Measurements from ENCODE around the gene PPP1R3G.
A peak's percentile ranks its signal among the peaks of the same experiment; 100 is the strongest.

The PPP1R3G gene

GRCh38 chr6:5071216-5071615 lies 13.9 kb upstream of the PPP1R3G start:
- H3K4me3 ChIP-seq (ENCODE audit: low read depth, low read length): no peak overlapping the region
- TF ChIP-seq CTCF (IDR thresholded peaks at IDR 0.05; ENCODE audit: insufficient read depth, low read depth, low read length, missing control alignments): no peak
- no peak for DNase-seq (ENCODE audit: low read depth)

GRCh38 chr6:5072440-5072839 lies 12.7 kb upstream of the PPP1R3G start:
- no peak for TF ChIP-seq CTCF (IDR thresholded peaks at IDR 0.05; ENCODE audit: insufficient read depth, low read depth, low read length, missing control alignments)
- no peak overlapping the region for H3K4me3 ChIP-seq (ENCODE audit: low read depth, low read length)
- DNase-seq (ENCODE audit: low read depth): peak; percentile 48

- no peak for DNase-seq (ENCODE audit: low read depth)
- no peak for TF ChIP-seq CTCF (IDR thresholded peaks at IDR 0.05; ENCODE audit: insufficient read depth, low read depth, low read length, missing control alignments)
- H3K4me3 ChIP-seq (ENCODE audit: low read depth, low read length): no peak overlapping the region
These were observed 11.1 kb upstream of the PPP1R3G start for GRCh38 chr6:5073992-5074391.

GRCh38 chr6:5076931-5077330 lies 8.2 kb upstream of the PPP1R3G start:
- TF ChIP-seq CTCF (IDR thresholded peaks at IDR 0.05; ENCODE audit: insufficient read depth, low read depth, low read length, missing control alignments): no peak
- no peak for DNase-seq (ENCODE audit: low read depth)
- no peak overlapping the region for H3K4me3 ChIP-seq (ENCODE audit: low read depth, low read length)

GRCh38 chr6:5078121-5078669 lies 6.9 kb upstream of the PPP1R3G start:
- DNase-seq (ENCODE audit: low read depth): peak; percentile 57
- H3K4me3 ChIP-seq (ENCODE audit: low read depth, low read length): no peak overlapping the region
- peak; percentile 31 for TF ChIP-seq CTCF (IDR thresholded peaks at IDR 0.05; ENCODE audit: insufficient read depth, low read depth, low read length, missing control alignments)

GRCh38 chr6:5079692-5080091 lies 5.4 kb upstream of the PPP1R3G start:
- DNase-seq (ENCODE audit: low read depth): no peak

More at GRCh38 chr6:5079692-5080091, 5.4 kb upstream of the PPP1R3G start:
- TF ChIP-seq CTCF (IDR thresholded peaks at IDR 0.05; ENCODE audit: insufficient read depth, low read depth, low read length, missing control alignments): no peak
- no peak overlapping the region for H3K4me3 ChIP-seq (ENCODE audit: low read depth, low read length)

Data from GM12865 (cell line).